SW 1271 (cell line): ENCODE data around the gene DNM3.

ENCODE experiments used
- DNase-seq, 2 experiments: peaks; one replicate each; lab custom pipeline; 2025; lab: John Stamatoyannopoulos, UW

The DNM3 gene

DNA sequence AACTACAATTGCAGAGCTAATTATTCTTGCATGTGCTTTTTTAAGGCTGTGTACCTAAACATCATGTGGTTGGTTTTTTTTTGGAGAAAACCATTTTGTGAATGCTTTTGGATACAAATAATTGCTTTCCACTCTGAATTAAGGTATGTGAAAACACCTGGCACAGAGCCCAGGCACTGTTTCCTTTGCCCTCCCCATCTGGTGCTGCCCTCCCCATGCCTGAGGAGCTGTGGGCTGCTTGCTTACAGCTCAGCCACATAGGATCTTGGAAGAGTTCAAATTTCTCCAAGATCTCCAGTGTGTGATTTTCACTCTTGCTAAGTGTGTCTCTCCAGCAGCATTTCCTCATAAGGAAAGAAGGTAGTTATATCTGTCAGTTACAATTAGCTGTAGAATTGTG is 27.8 kb downstream of the DNM3 start:
- DNase-seq, result no peak

DNA sequence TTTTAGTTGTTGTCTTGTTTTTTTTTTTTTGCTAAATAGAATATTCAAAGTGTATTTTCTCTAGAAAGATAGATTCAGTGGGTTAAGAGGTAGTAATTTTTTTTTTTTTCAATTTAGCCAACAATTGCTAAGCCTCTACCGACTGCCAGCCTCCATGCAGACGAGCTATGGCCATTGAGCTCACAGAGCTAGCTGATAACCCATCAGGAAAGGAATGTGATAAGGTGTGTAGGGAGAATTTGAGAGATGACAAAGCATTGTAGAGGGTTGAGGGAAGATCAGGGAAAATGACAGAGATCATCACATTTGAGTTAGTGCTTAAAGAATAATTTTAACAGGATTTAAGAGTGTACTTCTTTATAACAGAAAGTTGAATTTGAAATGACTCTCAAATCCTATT is 30.6 kb downstream of the DNM3 start:
- no peak for DNase-seq

DNA sequence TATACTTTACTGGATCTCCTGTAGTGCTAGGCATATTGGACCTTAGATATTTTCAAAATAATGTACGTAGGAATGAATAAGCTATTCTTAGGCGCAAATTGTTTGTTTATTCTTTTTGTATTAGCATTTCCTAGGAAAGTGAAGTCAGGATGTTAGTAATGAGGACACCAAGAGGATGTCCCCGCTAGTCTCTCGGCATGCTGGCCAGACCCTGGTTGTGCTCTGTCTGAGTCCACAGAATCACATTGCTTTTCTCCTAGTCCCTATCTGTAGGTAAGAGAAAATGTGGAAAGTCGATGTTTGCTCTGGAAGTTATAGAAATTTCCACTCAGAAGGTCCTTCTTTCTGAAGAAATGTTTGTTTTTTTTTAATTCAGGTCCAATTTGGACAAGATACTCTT is 31.1 kb downstream of the DNM3 start:
- DNase-seq, result no peak

DNA sequence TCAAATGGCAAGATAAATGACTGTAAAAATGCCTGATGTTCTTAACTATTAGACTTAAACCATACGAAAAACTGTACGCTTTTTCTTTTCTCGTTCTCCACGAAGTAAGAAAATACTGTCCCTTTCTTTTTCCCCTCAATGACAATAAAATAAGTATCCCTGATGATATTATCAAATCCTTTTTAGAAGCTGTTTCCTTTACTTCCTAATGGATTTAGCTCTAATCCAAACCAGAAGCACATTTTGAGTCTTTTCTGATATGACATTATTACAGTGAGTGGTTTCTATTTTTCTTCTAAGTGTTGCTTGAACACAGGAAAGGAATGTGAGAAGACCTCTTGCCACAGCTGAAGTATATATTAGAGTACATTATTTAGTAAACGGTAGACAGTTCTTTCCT is 32.4 kb downstream of the DNM3 start:
- no peak for DNase-seq

DNA sequence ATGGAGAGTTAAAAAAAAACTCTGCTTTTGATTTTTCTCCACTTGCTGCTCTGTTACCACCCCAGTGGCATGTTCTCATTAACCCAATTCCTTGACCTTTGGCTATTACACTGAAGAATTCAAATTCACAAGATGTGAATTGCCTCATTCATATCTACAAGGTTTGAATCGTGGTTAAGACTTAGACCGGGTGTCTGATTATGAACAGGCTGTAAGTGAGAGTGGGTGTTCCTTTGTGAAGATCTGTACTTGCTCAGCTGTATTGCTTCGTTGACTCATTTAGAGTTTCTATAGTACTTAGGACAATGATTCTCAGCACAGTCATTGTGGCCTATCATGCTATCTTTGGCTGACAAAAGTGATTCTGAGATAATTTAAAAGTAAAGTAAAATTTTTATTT is 36.4 kb downstream of the DNM3 start:
- DNase-seq, result no peak

DNA sequence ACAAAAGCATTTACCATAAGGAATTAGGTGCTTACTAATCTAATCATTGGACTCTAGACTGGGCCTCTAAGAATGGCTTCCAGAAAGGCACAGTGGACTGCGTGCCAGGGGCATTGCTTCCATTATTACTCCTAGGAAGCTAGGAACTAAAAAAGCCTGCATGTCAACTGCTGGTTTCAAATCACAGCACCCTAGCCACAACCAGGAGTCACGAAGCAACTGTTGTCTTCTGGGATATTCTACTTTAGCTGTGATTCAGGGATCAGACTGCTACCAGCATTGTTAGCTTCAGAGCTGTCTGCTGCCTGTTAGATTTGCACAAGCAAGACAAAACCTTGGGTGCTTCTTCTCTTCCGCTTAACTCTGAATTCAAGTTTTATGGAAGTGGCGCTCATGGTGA is 38.3 kb downstream of the DNM3 start:
- DNase-seq, result no peak

- no peak for DNase-seq
Observed at GRCh38 chr1:171881442-171881841, 40.1 kb downstream of the DNM3 start.

DNA sequence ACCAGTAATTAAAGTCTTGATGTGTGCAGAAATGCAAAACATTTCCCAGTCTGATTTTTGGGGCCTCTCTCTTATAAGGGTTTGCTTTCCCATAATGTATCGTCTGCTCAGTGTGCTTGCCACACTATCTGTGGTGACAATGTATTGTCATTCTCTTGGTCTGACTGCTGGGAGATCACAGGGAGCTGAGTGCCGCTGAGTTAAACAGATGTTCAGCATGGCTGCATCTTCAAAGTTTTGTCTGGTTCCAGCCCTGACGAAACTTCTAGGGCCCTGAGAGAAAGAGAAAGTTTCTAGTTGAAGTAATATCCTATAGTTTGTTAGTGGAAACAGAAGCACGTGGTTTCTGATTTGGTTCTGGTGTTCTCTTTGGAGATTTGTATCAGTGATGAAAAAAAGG is 42.6 kb downstream of the DNM3 start:
- no peak for DNase-seq

DNA sequence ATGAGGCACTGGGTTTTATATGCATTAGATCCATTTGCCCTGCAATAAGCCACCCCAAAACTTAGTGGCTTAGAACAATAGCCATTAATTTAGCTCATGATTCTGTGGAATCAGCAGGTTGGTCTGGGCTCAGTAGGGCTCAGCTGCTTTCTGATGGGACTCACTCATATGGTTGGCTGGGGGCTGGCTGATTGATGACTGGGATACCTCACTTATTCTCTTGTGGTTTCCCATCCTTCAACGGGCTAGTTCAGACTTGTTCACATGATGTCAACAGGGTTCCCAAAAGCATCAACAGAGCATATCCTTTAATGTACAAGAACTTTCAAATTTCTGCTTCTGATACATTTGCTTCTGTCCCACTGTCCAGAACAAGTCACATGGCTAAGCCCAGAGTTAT is 43.2 kb downstream of the DNM3 start:
- no peak for DNase-seq

DNA sequence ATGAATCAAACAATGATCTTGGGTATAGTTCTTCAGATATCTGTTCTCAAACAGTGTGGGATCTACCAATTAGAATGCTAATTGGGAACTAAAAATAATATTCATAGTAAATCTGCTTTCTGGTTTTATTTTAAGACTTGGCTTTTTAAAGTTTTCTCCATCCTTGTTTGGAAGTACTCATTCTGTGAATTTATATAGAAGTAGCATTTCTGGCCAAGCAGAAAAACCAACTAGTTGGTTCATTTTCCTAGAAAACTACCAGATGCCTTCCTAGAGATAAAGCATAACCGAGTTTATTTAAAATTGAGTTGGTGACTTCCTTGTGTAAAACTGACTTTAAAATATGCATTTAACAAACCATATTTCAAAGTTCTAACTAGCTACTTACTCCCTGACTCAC is 48.8 kb downstream of the DNM3 start:
- no peak for DNase-seq

GRCh38 chr1:171896936-171897703 is 55.8 kb downstream of the DNM3 start:
- DNase-seq, result no peak

DNA sequence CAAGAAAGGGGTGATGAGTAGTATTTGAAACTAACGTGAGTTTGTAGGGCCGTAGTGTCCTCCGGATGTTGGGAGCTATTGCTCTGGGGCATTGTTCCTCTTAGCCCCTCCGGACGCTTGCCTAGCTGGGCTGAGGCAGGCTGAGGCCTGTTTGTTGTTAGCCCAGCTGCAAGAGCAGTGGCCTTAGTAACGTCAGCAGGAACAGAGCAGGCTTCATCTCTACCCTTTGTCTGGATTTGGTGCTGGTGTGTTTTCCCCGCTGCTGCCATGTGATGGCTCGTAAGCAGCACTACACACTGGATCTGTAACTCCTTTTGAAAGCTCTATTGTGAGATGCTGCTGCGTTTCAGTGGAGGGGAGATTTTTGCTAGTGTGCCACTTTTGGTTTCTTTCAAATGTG is 57.6 kb downstream of the DNM3 start:
- DNase-seq, result no peak

DNA sequence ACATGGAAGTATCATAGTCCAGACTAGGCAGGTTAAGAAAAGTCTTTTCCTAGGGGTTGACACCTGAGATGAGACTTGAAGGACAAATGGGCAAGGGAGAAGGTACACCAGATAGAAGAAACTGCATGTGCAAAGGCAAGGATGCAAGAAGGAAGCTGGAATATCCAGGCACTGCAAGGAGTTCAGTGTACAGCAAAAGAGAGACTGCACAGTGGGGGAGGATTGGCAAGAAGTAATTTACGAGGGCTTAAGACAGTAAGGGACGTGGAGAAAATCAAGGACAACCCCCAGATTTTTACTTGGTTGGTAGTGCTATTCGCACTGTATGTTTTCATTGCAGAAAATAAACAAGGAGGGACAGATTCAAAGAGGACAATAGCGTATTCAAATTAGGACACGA is 58.5 kb downstream of the DNM3 start:
- DNase-seq, result no peak

DNA sequence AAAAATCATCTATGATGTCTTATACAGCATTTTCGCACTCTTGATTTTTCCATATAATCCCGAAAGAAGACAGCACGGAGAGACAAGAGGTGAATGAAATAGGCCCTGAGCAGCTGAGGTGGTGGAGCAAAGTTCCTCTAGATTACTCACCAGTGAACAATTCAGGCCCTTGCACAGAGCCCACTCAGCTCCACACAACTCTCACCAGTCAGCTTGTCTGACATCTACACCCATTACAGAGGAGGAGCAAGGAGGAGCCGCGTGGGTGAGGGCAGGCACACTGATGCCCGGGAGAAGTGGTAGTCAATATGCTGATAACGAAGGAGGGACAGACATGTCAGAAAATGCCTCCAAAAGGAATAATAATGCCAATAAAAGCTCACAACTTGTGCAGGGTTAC is 59.9 kb downstream of the DNM3 start:
- DNase-seq, result no peak

DNA sequence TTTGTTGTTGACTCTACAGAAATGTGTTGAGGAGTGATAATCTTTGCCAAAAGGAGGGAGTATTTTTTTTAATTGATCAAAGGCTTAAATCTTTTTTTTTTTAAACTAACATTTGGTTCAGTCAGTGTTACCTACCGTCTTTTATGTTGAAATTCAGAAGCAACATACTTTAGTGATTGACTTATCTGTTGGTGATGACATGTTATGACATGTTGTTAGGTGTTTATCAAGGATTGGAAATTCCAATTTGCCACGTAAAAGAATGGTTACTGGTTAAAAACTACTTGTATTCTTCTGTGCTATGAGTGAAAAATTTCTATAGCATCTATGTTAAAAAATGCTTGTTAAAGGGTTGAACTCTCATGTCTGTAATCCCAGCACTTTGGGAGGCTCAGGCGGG is 61.2 kb downstream of the DNM3 start:
- no peak for DNase-seq

GRCh38 chr1:171904778-171905450 is 63.6 kb downstream of the DNM3 start:
- no peak for DNase-seq

DNA sequence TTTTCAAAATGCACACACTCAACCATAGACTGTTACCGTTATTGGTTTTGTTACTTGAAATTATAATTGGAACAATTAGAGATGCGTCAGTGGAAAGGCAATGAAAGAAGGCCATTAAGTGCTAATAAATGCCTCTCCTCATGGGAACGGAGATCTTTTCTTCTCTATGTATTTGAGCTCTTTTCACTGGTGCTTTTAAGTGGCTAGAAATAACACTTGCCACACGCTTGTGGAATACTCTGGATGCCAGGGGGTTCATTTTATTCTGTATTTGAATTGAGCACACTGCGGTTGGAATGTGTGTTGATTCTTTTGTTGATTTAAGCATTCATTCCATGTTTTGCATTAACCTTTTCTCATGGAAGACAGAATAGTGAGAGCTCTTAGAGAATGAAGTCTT is 68.4 kb downstream of the DNM3 start:
- no peak for DNase-seq

DNA sequence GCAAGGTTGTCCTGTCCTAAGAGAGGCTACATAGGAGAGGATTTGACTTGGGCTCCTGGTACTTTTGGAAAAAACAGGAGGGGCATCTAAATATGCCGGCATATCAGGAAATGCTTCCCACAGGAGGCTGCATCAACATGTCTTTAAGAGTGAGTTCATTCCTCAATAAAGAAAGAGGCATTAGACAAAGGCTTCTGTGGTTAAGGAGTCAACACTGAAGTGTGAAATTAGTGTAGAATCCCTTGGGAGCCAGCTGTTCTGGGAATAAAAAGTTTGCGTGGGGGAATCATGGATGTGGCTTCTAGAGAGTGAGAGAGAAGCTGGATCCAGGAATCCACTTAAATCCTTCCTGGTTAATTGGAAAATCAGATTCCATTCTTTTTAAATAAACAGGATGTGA is 69.5 kb downstream of the DNM3 start:
- DNase-seq, result no peak

DNA sequence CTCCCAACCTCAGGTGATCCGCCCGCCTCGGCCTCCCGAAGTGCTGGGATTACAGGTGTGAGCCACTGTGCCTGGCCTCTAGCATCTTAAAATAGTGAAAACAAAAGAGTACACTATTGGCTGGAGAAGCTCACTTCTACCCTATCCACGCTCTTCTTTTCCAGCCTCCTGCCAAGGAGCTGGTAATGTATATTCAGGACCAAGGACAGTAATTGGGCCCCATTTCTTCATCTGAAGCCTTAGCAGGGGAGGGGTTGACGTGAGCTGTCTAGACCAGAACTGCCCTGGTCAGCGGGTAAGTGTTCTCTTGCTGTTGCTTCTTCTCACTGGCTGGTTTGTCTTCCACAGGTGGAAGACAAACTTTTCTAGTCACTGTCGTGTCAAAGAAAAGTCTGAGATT is 70.2 kb downstream of the DNM3 start:
- no peak for DNase-seq

DNA sequence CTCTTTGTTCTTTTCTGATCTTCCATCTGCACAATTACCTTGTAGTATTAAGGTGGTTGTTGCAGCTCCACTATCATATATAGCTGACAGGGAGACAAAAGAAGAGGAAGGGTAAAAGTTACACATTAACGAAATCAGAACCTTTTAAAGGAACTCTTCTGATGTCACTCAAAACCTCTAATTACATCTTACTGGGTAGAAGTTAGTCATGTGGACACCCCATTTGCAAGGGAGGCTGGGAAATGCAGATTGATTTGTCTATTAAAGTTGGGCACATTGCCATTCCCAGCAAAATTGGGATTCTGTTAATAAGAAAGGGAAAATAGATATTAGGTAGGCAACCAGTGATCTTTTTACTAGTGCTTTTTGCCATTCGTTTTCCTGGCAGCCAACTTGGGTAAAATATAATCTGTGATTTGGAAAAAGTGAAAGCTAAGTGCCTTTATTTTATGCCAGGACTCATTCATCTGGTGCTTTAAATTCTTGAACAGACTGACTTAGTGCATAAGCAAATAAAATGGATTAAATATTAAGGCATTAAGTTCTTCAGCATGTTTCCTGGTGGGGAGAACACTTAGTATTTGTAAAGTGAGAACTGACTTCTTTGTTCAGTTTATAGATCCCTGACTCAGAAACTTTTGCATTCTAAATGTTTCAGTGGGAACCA is 71.3 kb downstream of the DNM3 start:
- DNase-seq, result no peak

DNA sequence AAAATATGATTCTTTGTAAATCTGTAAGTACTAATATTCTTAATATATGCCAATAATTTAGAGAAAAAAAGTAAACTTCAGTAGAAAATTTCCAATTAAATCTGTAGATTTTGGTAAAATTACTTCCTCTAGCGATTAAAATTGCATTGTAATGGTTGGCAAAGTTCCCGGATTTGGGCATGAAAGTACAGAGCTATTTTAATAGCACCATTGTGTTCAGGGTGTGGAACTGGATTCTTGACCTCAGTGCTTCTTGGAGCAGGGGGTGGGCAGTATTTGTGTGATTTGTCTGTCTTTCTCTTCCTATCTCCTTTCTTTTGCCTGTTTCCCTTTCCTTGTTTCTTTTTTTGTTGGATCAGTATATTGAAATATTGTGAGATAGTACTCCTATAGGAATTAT is 72.1 kb downstream of the DNM3 start:
- DNase-seq, result no peak

DNA sequence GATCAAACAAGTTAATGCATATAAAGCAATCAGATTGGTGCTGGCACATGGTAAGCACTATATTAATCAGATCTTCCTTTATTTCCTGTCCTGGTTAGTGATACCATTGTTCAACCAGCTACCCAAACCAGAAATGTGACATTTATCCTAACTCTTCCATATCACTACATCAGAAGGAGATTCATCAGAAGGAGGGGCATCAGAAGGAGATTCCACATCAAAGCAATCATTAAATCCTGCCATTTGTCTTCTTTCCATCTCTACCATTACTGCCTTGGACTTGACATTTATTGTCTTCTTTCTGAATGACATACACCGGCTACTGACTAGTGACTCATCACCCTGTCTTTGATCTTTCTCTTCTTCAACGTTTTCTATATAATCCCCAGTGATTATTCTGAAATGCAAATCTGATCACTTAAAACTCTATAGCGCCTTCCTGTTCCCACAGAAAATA is 75.0 kb downstream of the DNM3 start:
- no peak for DNase-seq

- no peak for DNase-seq
Observed at GRCh38 chr1:171917331-171917730, 76.0 kb downstream of the DNM3 start.
